SK-N-SH (cell line): ENCODE data around the gene CHIC2. TPM values are rescaled to one million over a fixed set of nuclear protein-coding genes. Genes with fewer than 3 reads are reported as not detected.

ENCODE experiments used
- CTCF ChIA-PET: fragments of 300-600, 350-600 bp; formaldehyde crosslinking; extraction: SDS; loops from one replicate; lab custom pipeline; 2021; lab: Yijun Ruan, JAX
- POLR2A ChIA-PET: fragments of 350-600 bp; sonication (Branson Sonifier 250); formaldehyde crosslinking; extraction: SDS; loops from one replicate; lab custom pipeline; 2020; ENCODE audit warnings: antibody characterized with exemption, inconsistent platforms; lab: Yijun Ruan, JAX
- DNase-seq: peaks from one replicate; pipeline ENCODE4 v3.0.0; 2012
- H2AFZ ChIP-seq: fragments of 200-600 bp; sonication (generic); 2 replicates; pipeline ENCODE4 v1.8.1; 2016; ENCODE audit warnings: antibody characterized with exemption, mild to moderate bottlenecking, low read depth
- H3F3A ChIP-seq: fragments of 200-600 bp; sonication (generic); replicated peaks from 2 replicates; pipeline ENCODE3; 2016; ENCODE audit warnings: antibody characterized with exemption, mild to moderate bottlenecking; ENCODE audit not compliant: insufficient read depth
- H3K27ac ChIP-seq, 2 experiments: fragments of 200-500 bp in 1 of 2; fragments of 200-600 bp in 1 of 2; sonication (Bioruptor generic) in 1 of 2; sonication (generic), shearing (Covaris generic) in 1 of 2; 2 replicates each; pipeline versions ENCODE4 v1.5.1 to v1.6.1; 2014 to 2016; ENCODE audit warnings: low read depth in 2 of 2, inconsistent platforms in 1 of 2, low read length in 1 of 2, mild to moderate bottlenecking in 1 of 2, mixed read lengths in 1 of 2
- H3K27me3 ChIP-seq: fragments of 200-600 bp; sonication (generic), shearing (Covaris generic); 2 replicates; pipeline ENCODE4 v1.6.1; 2016; ENCODE audit warnings: mixed run types; ENCODE audit not compliant: insufficient read depth
- H3K36me3 ChIP-seq, 2 experiments: fragments of 200-500 bp in 1 of 2; fragments of 200-600 bp in 1 of 2; sonication (Bioruptor generic) in 1 of 2; sonication (generic) in 1 of 2; replicated peaks in 1 of 2; 2 replicates each; pipeline versions ENCODE3 to v1.5.1; 2014 to 2016; ENCODE audit warnings: low read length in 1 of 2, mild to moderate bottlenecking in 1 of 2; ENCODE audit not compliant: insufficient read depth in 2 of 2, control insufficient read depth in 1 of 2
- H3K4me1 ChIP-seq, 2 experiments: fragments of 200-500 bp in 1 of 2; fragments of 200-600 bp in 1 of 2; sonication (Bioruptor generic) in 1 of 2; sonication (generic), shearing (Covaris generic) in 1 of 2; 2 replicates each; pipeline versions ENCODE4 v1.5.1 to v1.6.1; 2014 to 2016; ENCODE audit warnings: low read depth in 1 of 2, low read length in 1 of 2, mixed run types in 1 of 2; ENCODE audit not compliant: insufficient read depth in 2 of 2, control insufficient read depth in 1 of 2
- H3K4me2 ChIP-seq: fragments of 200-600 bp; sonication (generic), shearing (Covaris generic); 2 replicates; pipeline ENCODE4 v1.6.1; 2017; ENCODE audit warnings: mixed run types
- H3K4me3 ChIP-seq, 2 experiments: fragments of 200-500 bp in 1 of 2; fragments of 200-600 bp in 1 of 2; sonication (Bioruptor generic) in 1 of 2; sonication (generic), shearing (Covaris generic) in 1 of 2; 2 replicates each; pipeline versions ENCODE4 v1.5.1 to v1.8.1; 2014 to 2016; ENCODE audit warnings: low read depth in 2 of 2, inconsistent platforms in 1 of 2, low read length in 1 of 2, mild to moderate bottlenecking in 1 of 2, mixed read lengths in 1 of 2, moderate library complexity in 1 of 2
- H3K79me2 ChIP-seq: fragments of 200-600 bp; sonication (generic); 2 replicates; pipeline ENCODE4 v1.8.1; 2017; ENCODE audit warnings: mild to moderate bottlenecking; ENCODE audit not compliant: insufficient read depth
- H3K9ac ChIP-seq: fragments of 200-600 bp; sonication (generic); 2 replicates; pipeline ENCODE4 v1.6.1; 2017; ENCODE audit warnings: mixed run types
- H3K9me2 ChIP-seq: fragments of 200-600 bp; sonication (generic); 2 replicates; pipeline ENCODE4 v1.6.1; 2017; ENCODE audit warnings: mixed run types
- H3K9me3 ChIP-seq: fragments of 200-600 bp; sonication (generic); 2 replicates; pipeline ENCODE4 v1.6.1; 2017; ENCODE audit warnings: mixed run types, mild to moderate bottlenecking, moderate library complexity
- H4K20me1 ChIP-seq: fragments of 200-600 bp; sonication (generic); 2 replicates; pipeline ENCODE4 v1.6.1; 2017; ENCODE audit warnings: mild to moderate bottlenecking, mixed run types; ENCODE audit not compliant: insufficient read depth
- CHD2 ChIP-seq: fragments of 150-350 bp; IDR thresholded peaks from 2 replicates; pipeline ENCODE4 v1.6.1; 2018; ENCODE audit warnings: low read length; ENCODE audit not compliant: partially characterized antibody
- GATA2 ChIP-seq: sonication (generic); formaldehyde crosslinking; IDR thresholded peaks from 2 replicates; pipeline ENCODE4 v1.5.0; 2020; ENCODE audit warnings: mild to moderate bottlenecking, missing genetic modification reagents
- IRF3 ChIP-seq: fragments of 150-350 bp; IDR thresholded peaks from 2 replicates; pipeline ENCODE4 v1.6.1; 2016; ENCODE audit warnings: mild to moderate bottlenecking, low read depth, low read length
- JUND ChIP-seq: IDR thresholded peaks from 2 replicates; pipeline ENCODE4 v1.4.0; 2012
- NFIC ChIP-seq: IDR thresholded peaks from 2 replicates; pipeline ENCODE4 v1.4.0; 2012; ENCODE audit warnings: borderline replicate concordance
- NRF1 ChIP-seq: IDR thresholded peaks from 2 replicates; pipeline ENCODE4 v1.6.1; 2012; ENCODE audit warnings: low read depth, mild to moderate bottlenecking, low read length
- PBX3 ChIP-seq: IDR thresholded peaks from 2 replicates; pipeline ENCODE4; 2012
- POLR2AphosphoS5 ChIP-seq: IDR thresholded peaks from 2 replicates; pipeline ENCODE4 v1.6.1; 2012; ENCODE audit warnings: low read depth, low read length
- RAD21 ChIP-seq: IDR thresholded peaks from 2 replicates; pipeline ENCODE4 v1.6.1; 2012; ENCODE audit warnings: mild to moderate bottlenecking, low read length
- RCOR1 ChIP-seq: fragments of 150-350 bp; IDR thresholded peaks from 2 replicates; pipeline ENCODE4 v1.6.1; 2017; ENCODE audit warnings: antibody characterized with exemption, low read length
- RFX5 ChIP-seq: IDR thresholded peaks from 2 replicates; pipeline ENCODE4 v1.6.1; 2012; ENCODE audit warnings: mild to moderate bottlenecking, improper control_type of control experiment, low read length
- RXRA ChIP-seq: IDR thresholded peaks from 2 replicates; pipeline ENCODE4 v1.4.0; 2012; ENCODE audit warnings: low read depth, mild to moderate bottlenecking, borderline replicate concordance
- TCF12 ChIP-seq: IDR thresholded peaks from 2 replicates; pipeline ENCODE4 v1.4.0; 2012
- TEAD4 ChIP-seq: IDR thresholded peaks from 2 replicates; pipeline ENCODE4 v1.4.0; 2012; ENCODE audit warnings: mild to moderate bottlenecking, borderline replicate concordance; ENCODE audit not compliant: insufficient read depth
- YY1 ChIP-seq: IDR thresholded peaks from 2 replicates; pipeline ENCODE4 v1.4.0; 2012; ENCODE audit warnings: low read depth, mild to moderate bottlenecking
- WGBS: methylation state at CpG from one replicate; pipeline ENCODE4 v1.1.6; 2017; ENCODE audit warnings: low lambda C conversion rate; 5-methylcytosine and 5-hydroxymethylcytosine counted together
- polyA plus RNA-seq, 3 experiments: library from polyadenylated mRNA; depleted of rRNA; stranded (reverse); fragments of >200 nt; gene quantifications; 2 replicates each; pipeline ENCODE4 v1.2.3, GENCODE V29; 2012
- TF ChIP-seq, protein P1 (sequence below): IDR thresholded peaks from 2 replicates; pipeline ENCODE4 v1.6.1; 2012; ENCODE audit warnings: mild to moderate bottlenecking, low read depth, low read length, moderate library complexity
- TF ChIP-seq, protein P2 (sequence below): IDR thresholded peaks from 2 replicates; pipeline ENCODE4 v1.4.0; 2012; ENCODE audit warnings: low read depth, borderline replicate concordance

CHIC2 gene
- polyA plus RNA-seq, 1 of the 3 experiments (the other 2 are of a cell fraction), result 26.8 TPM

- Histone ChIP-seq H3K27ac (no peak overlapping the region), H3K27me3 (no peaks in the 10 kb centered on the region)
- WGBS, result 95% methylated on average over 2 of the region's 2 CpGs
- TF ChIP-seq NFIC, result no peak
- no peak for TF ChIP-seq CHD2
- no peak for TF ChIP-seq YY1
- no peak for TF ChIP-seq PBX3
- TF ChIP-seq RCOR1, result no peak
- TF ChIP-seq NRF1, result no peak
- TF ChIP-seq, protein P1, sequence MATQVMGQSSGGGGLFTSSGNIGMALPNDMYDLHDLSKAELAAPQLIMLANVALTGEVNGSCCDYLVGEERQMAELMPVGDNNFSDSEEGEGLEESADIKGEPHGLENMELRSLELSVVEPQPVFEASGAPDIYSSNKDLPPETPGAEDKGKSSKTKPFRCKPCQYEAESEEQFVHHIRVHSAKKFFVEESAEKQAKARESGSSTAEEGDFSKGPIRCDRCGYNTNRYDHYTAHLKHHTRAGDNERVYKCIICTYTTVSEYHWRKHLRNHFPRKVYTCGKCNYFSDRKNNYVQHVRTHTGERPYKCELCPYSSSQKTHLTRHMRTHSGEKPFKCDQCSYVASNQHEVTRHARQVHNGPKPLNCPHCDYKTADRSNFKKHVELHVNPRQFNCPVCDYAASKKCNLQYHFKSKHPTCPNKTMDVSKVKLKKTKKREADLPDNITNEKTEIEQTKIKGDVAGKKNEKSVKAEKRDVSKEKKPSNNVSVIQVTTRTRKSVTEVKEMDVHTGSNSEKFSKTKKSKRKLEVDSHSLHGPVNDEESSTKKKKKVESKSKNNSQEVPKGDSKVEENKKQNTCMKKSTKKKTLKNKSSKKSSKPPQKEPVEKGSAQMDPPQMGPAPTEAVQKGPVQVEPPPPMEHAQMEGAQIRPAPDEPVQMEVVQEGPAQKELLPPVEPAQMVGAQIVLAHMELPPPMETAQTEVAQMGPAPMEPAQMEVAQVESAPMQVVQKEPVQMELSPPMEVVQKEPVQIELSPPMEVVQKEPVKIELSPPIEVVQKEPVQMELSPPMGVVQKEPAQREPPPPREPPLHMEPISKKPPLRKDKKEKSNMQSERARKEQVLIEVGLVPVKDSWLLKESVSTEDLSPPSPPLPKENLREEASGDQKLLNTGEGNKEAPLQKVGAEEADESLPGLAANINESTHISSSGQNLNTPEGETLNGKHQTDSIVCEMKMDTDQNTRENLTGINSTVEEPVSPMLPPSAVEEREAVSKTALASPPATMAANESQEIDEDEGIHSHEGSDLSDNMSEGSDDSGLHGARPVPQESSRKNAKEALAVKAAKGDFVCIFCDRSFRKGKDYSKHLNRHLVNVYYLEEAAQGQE, result no peak
- no peak for TF ChIP-seq POLR2AphosphoS5
- no peak for TF ChIP-seq GATA2 (CRISPR knock-in tag)
- TF ChIP-seq, protein P2, sequence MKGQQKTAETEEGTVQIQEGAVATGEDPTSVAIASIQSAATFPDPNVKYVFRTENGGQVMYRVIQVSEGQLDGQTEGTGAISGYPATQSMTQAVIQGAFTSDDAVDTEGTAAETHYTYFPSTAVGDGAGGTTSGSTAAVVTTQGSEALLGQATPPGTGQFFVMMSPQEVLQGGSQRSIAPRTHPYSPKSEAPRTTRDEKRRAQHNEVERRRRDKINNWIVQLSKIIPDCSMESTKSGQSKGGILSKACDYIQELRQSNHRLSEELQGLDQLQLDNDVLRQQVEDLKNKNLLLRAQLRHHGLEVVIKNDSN, result no peak
- TF ChIP-seq JUND, result no peak
- TF ChIP-seq RFX5, result no peak
- TF ChIP-seq, all 33 proteins: peak for 0
- no peaks in the 10 kb centered on the region; a peak in 1 of 4 replicates for H3K4me1 ChIP-seq
- POLR2A ChIA-PET, result no interaction called here
- peaks cover 14% of the 10 kb centered on the region for H3F3A ChIP-seq
- peaks cover 74% of the 10 kb centered on the region for H3K79me2 ChIP-seq
- no peak overlapping the region for H2AFZ ChIP-seq
- no peaks in the 10 kb centered on the region for H3K9me2 ChIP-seq
- H3K9me3 ChIP-seq, result peaks cover 3% of the 10 kb centered on the region; the same call in 1 of the 2 replicates
- CTCF ChIA-PET, result no interaction called here
- no peak overlapping the region for H3K4me2 ChIP-seq
- peaks cover 15 to 30% of the 10 kb centered on the region in 2 experiments for H3K36me3 ChIP-seq
- peaks cover 49% of the 10 kb centered on the region for H4K20me1 ChIP-seq
- H3K9ac ChIP-seq, result no peak overlapping the region
- no peak overlapping the region for H3K4me3 ChIP-seq
- DNase-seq, result no peak
Observed at GRCh38 chr4:54017308-54017707, 47.1 kb downstream of the CHIC2 start.

DNA sequence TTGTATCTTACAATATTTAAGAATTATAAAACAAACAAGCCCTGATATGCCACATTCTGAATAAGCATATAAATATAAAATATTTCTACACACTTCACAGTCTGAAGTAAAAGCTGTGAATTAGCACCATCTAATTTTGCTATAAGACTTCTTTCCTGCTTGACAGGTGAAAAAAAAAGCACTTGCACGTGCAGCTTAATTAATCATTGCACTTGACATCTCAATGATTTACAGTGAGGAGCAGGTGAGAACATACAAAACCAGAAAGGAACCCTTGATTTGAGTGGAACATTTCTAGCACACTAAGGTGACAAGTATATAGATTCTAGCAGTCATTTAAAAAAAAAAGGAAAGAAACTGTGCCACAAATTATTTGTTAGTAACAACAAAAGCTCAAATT lies 47.9 kb downstream of the CHIC2 start:
- TF ChIP-seq RFX5 (no peak), IRF3 (no peak), RCOR1 (no peak), TEAD4 (no peak), PBX3 (no peak), NFIC (no peak), TCF12 (no peak), RXRA (no peak), POLR2AphosphoS5 (no peak), RAD21 (no peak)
- H3K9me2 ChIP-seq, result no peaks in the 10 kb centered on the region
- peaks cover 41% of the 10 kb centered on the region for H4K20me1 ChIP-seq
- H3K27me3 ChIP-seq, result no peaks in the 10 kb centered on the region
- peaks cover 19 to 34% of the 10 kb centered on the region in 2 experiments for H3K36me3 ChIP-seq
- no peak overlapping the region for H3K27ac ChIP-seq
- peaks cover 3% of the 10 kb centered on the region; the same call in 1 of the 2 replicates for H3K9me3 ChIP-seq
- WGBS, result 95% methylated on average over 1 of the region's 1 CpG
- no peak for DNase-seq
- H3K79me2 ChIP-seq, result peaks cover 67% of the 10 kb centered on the region
- H3K4me1 ChIP-seq, result no peaks in the 10 kb centered on the region; a peak in 1 of 4 replicates
- no peak overlapping the region for H3K4me2 ChIP-seq
- no peak overlapping the region for H2AFZ ChIP-seq
- CTCF ChIA-PET, result no interaction called here
- H3K4me3 ChIP-seq, result no peak overlapping the region
- POLR2A ChIA-PET, result no interaction called here
- peaks cover 14% of the 10 kb centered on the region for H3F3A ChIP-seq
- H3K9ac ChIP-seq, result no peak overlapping the region
